Measurements from ENCODE around the gene ERCC6L2.

Gene ERCC6L2

DNA sequence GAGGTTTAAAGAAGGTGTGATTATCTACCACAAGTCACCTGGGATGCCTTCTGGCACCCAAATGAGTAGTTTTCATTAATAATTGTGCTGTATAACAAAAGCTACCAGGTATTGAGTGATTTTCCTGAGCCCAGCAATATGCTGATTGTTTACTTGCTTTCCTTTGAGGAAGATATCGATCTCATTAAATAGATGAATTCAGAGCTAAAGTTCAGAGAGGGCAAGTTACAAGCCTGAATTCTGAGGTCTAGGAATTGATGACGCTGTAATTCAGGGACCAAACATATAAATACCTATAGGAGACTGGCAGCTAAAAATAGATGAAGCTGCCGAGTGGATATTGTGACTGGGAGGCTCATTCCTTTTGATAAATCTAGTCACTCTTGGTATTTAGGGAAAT, 1.1 kb downstream of the ERCC6L2 start:
- TF ChIP-seq, protein P1, sequence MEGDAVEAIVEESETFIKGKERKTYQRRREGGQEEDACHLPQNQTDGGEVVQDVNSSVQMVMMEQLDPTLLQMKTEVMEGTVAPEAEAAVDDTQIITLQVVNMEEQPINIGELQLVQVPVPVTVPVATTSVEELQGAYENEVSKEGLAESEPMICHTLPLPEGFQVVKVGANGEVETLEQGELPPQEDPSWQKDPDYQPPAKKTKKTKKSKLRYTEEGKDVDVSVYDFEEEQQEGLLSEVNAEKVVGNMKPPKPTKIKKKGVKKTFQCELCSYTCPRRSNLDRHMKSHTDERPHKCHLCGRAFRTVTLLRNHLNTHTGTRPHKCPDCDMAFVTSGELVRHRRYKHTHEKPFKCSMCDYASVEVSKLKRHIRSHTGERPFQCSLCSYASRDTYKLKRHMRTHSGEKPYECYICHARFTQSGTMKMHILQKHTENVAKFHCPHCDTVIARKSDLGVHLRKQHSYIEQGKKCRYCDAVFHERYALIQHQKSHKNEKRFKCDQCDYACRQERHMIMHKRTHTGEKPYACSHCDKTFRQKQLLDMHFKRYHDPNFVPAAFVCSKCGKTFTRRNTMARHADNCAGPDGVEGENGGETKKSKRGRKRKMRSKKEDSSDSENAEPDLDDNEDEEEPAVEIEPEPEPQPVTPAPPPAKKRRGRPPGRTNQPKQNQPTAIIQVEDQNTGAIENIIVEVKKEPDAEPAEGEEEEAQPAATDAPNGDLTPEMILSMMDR (conservative IDR thresholded peaks at IDR 0.05; ENCODE audit: low read length): no peak
- DNase-seq (ENCODE audit: low read depth): peak; percentile 14
- no peak overlapping the region for H3K4me3 ChIP-seq (ENCODE audit: low read length)

DNA sequence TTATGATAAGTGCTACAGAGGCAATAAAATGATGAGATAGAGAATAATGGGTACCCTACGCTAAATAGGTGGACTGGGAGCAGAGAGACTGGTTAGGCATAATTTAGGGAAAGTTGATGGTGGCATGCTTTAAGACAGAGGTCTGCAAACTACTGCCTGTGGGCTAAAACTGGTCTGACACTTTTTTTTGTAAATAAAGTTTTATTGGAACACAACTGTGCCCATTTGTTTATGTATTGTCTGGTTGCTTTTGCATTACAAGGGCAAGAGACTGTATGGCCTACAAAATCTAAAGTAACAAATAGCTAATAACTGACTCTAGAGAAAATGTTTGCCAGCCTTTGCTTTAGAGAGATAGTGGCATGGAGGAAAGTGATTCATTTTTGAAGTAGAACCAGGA, 2.5 kb downstream of the ERCC6L2 start:
- no peak overlapping the region for H3K4me3 ChIP-seq (ENCODE audit: low read length)
- no peak for DNase-seq (ENCODE audit: low read depth)
- TF ChIP-seq, protein P1 (conservative IDR thresholded peaks at IDR 0.05; ENCODE audit: low read length): no peak

DNA sequence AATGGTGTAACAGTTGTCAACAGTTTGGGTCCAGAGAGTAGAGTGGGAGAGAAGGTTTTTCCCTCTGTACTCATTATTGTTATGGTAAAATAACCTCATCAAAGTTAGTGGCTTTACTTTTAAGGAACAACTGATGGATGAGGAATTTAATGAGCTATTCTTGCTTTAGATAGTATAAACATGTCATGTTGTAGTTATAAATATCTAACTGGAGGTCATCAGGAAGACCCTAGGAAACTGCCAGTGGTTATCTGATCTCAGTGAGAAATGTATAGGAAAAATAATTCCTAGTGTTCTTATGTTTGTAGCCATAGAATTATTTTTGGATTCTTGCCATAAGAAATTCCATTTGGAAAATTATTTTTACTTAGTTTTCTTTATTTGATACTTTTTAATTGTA, 4.1 kb downstream of the ERCC6L2 start:
- TF ChIP-seq, protein P1 (conservative IDR thresholded peaks at IDR 0.05; ENCODE audit: low read length): no peak
- no peak for DNase-seq (ENCODE audit: low read depth)
- no peak overlapping the region for H3K4me3 ChIP-seq (ENCODE audit: low read length)

GRCh38 chr9:95880021-95880690, 4.7 kb downstream of the ERCC6L2 start:
- DNase-seq (ENCODE audit: low read depth): peak; percentile 37
- H3K4me3 ChIP-seq (ENCODE audit: low read length): no peak overlapping the region
- TF ChIP-seq, protein P1 (conservative IDR thresholded peaks at IDR 0.05; ENCODE audit: low read length): no peak

GRCh38 chr9:95887926-95888497, 12.5 kb downstream of the ERCC6L2 start:
- TF ChIP-seq, protein P1 (conservative IDR thresholded peaks at IDR 0.05; ENCODE audit: low read length): no peak
- no peak for DNase-seq (ENCODE audit: low read depth)
- no peak overlapping the region for H3K4me3 ChIP-seq (ENCODE audit: low read length)

DNA sequence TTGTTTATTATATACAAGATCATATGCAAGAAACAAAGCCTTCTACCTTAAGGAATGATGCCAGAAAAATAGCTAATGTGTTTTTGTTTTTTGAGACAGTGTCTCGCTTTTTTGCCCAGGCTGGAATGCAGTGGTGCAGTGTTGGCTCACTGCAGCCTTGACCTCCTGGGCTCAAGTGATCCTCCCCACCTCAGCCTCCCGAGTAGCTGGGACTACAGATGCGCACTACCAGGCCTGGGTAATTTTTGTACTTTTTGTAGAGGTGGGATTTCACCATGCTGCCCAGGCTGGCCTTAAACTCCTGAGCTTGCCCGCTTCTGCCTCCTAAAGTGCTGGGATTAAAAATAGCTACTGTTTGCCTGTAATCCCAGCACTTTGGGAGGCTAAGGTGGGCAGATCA, 15.1 kb downstream of the ERCC6L2 start:
- TF ChIP-seq, protein P1 (conservative IDR thresholded peaks at IDR 0.05; ENCODE audit: low read length): no peak
- no peak overlapping the region for H3K4me3 ChIP-seq (ENCODE audit: low read length)
- no peak for DNase-seq (ENCODE audit: low read depth)

GRCh38 chr9:95891067-95891671, 15.7 kb downstream of the ERCC6L2 start:
- no peak for DNase-seq (ENCODE audit: low read depth)
- TF ChIP-seq, protein P1 (conservative IDR thresholded peaks at IDR 0.05; ENCODE audit: low read length): no peak
- no peak overlapping the region for H3K4me3 ChIP-seq (ENCODE audit: low read length)

Data from AG10803 (cell line).